Stimulated activated CD8-positive, alpha-beta memory T cell treated with anti-CD3 and anti-CD28 coated beads, Interleukin-7, amount 100 ng/mL, for 24 hours (primary cell): Measurements from ENCODE around the gene HDHD3.
"Not testable (repeated sequence)": the region's sequence is repeated elsewhere in the genome, so short reads cannot be mapped to it uniquely, and the experiment has no call there.

ENCODE experiments used
- DNase-seq: peaks from one replicate; pipeline ENCODE4 v3.0.0-alpha.2; 2020; ENCODE audit warnings: low read depth

The HDHD3 gene

GRCh38 chr9:113389451-113389850 is 12.7 kb upstream of the HDHD3 start:
- DNase-seq: no peak

- DNase-seq: no peak
These were observed 12.0 kb upstream of the HDHD3 start for GRCh38 chr9:113388833-113389232.

- DNase-seq: no peak
These were observed 10.9 kb upstream of the HDHD3 start for GRCh38 chr9:113387560-113388230.

- no peak for DNase-seq
These were observed 10.0 kb upstream of the HDHD3 start for GRCh38 chr9:113386571-113387393.

GRCh38 chr9:113381909-113382411 is 5.2 kb upstream of the HDHD3 start:
- DNase-seq: no peak

- DNase-seq: not testable (repeated sequence)
These were observed 4.7 kb upstream of the HDHD3 start for GRCh38 chr9:113381441-113381840.

GRCh38 chr9:113380869-113381378 is 4.1 kb upstream of the HDHD3 start:
- no peak for DNase-seq

GRCh38 chr9:113379829-113380210 is 3.0 kb upstream of the HDHD3 start:
- DNase-seq: not testable (repeated sequence)

GRCh38 chr9:113379094-113379828 is 2.5 kb upstream of the HDHD3 start:
- not testable (repeated sequence) for DNase-seq

GRCh38 chr9:113375057-113376023 is 1.4 kb downstream of the HDHD3 start:
- DNase-seq: no peak

GRCh38 chr9:113373676-113374392 is 3.0 kb downstream of the HDHD3 start:
- no peak for DNase-seq

- no peak for DNase-seq
These were observed 3.5 kb downstream of the HDHD3 start for GRCh38 chr9:113373256-113373655.

GRCh38 chr9:113372059-113372458 is 4.7 kb downstream of the HDHD3 start:
- DNase-seq: no peak

- DNase-seq: no peak
These were observed 5.9 kb downstream of the HDHD3 start for GRCh38 chr9:113370806-113371325.

- DNase-seq: no peak
These were observed 7.0 kb downstream of the HDHD3 start for GRCh38 chr9:113369855-113370140.

- no peak for DNase-seq
These were observed 7.6 kb downstream of the HDHD3 start for GRCh38 chr9:113368982-113369854.

GRCh38 chr9:113368348-113368981 is 8.3 kb downstream of the HDHD3 start:
- no peak for DNase-seq

- DNase-seq: not testable (repeated sequence)
These were observed 11.1 kb downstream of the HDHD3 start for GRCh38 chr9:113365652-113366051.

- no peak for DNase-seq
These were observed 11.8 kb downstream of the HDHD3 start for GRCh38 chr9:113364951-113365350.
